GM12892 (cell line): ENCODE results near the gene OSTF1.

ENCODE experiments used
- POLR2A ChIP-seq: IDR thresholded peaks from 2 replicates; pipeline ENCODE4 v1.6.1; 2011; ENCODE audit warnings: low read depth, low read length, control low read depth
- POLR2AphosphoS5 ChIP-seq: IDR thresholded peaks from 2 replicates; pipeline ENCODE4 v1.6.1; 2011; ENCODE audit warnings: low read depth, low read length, control low read depth

- TF ChIP-seq POLR2AphosphoS5, result no peak
- no peak for TF ChIP-seq POLR2A
Measured at GRCh38 chr9:75131700-75132099, 43.4 kb downstream of the OSTF1 start.
